ENCODE measurements around the gene GPR137. TPM values are rescaled to one million over a fixed set of nuclear protein-coding genes. Genes with fewer than 3 reads are reported as not detected.

Gene GPR137
- total RNA-seq, 2 experiments from 2014 or later: 24.6 to 32.2 TPM

DNA sequence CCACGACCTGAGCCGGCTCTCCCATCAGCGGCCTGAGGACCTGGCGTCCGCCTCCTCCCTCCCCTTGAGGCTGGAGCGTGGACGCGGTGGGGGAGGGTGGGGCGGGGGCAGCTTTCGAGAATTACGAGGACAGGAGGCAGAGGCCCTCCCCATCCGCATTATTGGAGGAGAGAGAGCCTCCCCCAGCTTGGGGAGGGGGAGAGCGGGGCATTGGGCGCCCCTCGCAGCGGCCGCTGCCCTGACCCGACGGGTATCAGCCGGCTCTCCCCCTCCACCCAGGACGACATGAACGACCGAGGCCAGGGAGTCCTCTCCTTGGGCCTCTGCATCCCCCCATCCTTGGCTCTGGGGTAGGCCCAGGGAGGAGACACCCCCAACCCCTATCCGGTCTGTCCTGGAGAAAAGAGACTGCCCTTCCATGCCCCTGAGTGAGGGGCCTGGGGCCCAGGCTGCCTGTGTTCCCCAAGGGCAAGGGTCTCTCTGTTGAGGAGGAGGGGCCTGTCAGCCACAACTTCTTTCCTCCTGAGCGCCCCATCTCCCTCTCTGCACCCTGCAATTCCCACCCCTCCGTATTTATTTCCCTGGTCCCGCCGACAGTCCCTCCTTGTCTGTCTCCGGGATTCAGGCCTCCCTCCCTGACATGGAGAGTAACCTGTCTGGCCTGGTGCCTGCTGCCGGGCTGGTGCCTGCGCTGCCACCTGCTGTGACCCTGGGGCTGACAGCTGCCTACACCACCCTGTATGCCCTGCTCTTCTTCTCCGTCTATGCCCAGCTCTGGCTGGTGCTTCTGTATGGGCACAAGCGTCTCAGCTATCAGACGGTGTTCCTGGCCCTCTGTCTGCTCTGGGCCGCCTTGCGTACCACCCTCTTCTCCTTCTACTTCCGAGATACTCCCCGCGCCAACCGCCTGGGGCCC lies 495 bp downstream of the GPR137 start:
- Mint-ChIP-seq H3K4me1 (peaks cover 34% of the 10 kb centered on the region), H3K4me3 (peak overlapping the region; percentile 83), H3K27ac (peak overlapping the region; percentile 77), H3K9me3 (no peaks in the 10 kb centered on the region), H3K27me3 (peaks cover 13% of the 10 kb centered on the region), H3K36me3 (ENCODE audit: low read depth) (peaks cover 14% of the 10 kb centered on the region)
- DNase-seq: peak; percentile 48
- POLR2A ChIA-PET: interaction anchor here (0.6 kb wide), 1 partner anchor 35 kb away, joined by 3 read pairs; no protein-coding TSS in a partner anchor
- CTCF ChIA-PET: interaction anchor here (0.5 to 10.4 kb wide), 6 partner anchors 12 to 1016 kb away, joined by 4 to 92 read pairs (median 8); partner anchors contain the start of genes CATSPERZ and ESRRA

DNA sequence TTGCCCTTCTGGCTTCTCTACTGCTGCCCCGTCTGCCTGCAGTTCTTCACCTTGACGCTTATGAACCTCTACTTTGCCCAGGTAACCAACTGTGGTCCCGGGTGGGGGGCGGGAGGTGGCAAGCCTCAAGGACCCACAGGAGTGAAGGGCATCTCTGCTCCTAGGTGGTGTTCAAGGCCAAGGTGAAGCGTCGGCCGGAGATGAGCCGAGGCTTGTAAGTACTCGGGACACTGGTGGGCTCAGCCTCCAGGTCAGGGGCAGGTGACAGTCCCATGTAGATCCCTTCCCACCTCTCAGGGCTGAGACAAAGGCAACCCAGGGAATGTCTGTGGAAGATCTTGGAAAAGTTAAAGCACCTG lies 1.1 kb downstream of the GPR137 start:
- H3K27me3 Mint-ChIP-seq: peaks cover 13% of the 10 kb centered on the region
- peaks cover 30% of the 10 kb centered on the region for H3K4me1 Mint-ChIP-seq
- peak overlapping the region; percentile 77 for H3K27ac Mint-ChIP-seq
- no peak for DNase-seq
- ChIA-PET CTCF (interaction anchor here (0.5 to 10.4 kb wide), 6 partner anchors 8 to 1015 kb away, joined by 4 to 92 read pairs (median 6); partner anchors contain the start of genes CATSPERZ and ESRRA), POLR2A (no interaction called here)
- H3K9me3 Mint-ChIP-seq: no peaks in the 10 kb centered on the region
- H3K36me3 Mint-ChIP-seq (ENCODE audit: low read depth): peaks cover 10% of the 10 kb centered on the region
- peak overlapping the region; percentile 83 for H3K4me3 Mint-ChIP-seq

DNA sequence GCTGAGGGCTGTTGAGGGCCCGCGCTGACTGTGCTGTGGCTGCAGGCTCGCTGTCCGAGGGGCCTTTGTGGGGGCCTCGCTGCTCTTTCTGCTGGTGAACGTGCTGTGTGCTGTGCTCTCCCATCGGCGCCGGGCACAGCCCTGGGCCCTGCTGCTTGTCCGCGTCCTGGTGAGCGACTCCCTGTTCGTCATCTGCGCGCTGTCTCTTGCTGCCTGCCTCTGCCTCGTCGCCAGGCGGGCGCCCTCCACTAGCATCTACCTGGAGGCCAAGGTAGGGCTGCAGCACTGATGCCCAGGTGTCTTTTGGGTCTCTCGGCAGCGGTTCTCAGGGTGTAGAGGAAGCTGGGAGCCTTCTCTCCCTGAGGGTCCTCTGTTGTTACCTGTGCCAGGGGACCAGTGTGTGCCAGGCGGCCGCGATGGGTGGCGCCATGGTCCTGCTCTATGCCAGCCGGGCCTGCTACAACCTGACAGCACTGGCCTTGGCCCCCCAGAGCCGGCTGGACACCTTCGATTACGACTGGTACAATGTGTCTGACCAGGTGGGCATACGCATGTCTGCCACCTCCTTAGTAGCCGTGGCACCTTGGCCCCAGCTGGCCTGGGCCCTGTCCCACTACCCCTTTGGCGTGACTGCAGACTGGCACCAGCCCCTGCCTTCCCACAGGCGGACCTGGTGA lies 2.2 kb downstream of the GPR137 start:
- Mint-ChIP-seq H3K4me3 (peak overlapping the region; percentile 15), H3K9me3 (no peaks in the 10 kb centered on the region), H3K4me1 (peaks cover 30% of the 10 kb centered on the region), H3K27me3 (peaks cover 17% of the 10 kb centered on the region), H3K36me3 (ENCODE audit: low read depth) (peaks cover 7% of the 10 kb centered on the region), H3K27ac (no peak overlapping the region)
- CTCF ChIA-PET: interaction anchor here (10.4 kb wide), 1 partner anchor 15 kb away, joined by 92 read pairs; the partner anchor contains the start of genes CATSPERZ and ESRRA
- POLR2A ChIA-PET: no interaction called here
- no peak for DNase-seq

DNA sequence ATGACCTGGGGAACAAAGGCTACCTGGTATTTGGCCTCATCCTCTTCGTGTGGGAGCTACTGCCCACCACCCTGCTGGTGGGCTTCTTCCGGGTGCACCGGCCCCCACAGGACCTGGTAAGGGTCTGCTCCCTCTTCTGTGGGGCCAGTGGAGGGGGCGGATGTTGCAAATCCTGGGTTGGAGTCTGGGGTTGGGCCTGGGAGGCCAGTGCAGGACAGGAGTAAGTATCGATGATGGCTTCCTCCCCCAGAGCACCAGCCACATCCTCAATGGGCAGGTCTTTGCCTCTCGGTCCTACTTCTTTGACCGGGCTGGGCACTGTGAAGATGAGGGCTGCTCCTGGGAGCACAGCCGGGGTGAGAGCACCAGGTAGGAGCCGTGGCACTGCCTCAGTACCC lies 2.7 kb downstream of the GPR137 start:
- H3K36me3 Mint-ChIP-seq (ENCODE audit: low read depth): peaks cover 4% of the 10 kb centered on the region
- no peak overlapping the region for H3K27ac Mint-ChIP-seq
- POLR2A ChIA-PET: no interaction called here
- CTCF ChIA-PET: interaction anchor here (10.4 kb wide), 1 partner anchor 15 kb away, joined by 92 read pairs; the partner anchor contains the start of genes CATSPERZ and ESRRA
- H3K4me3 Mint-ChIP-seq: no peak overlapping the region
- peaks cover 26% of the 10 kb centered on the region for H3K4me1 Mint-ChIP-seq
- H3K9me3 Mint-ChIP-seq: no peaks in the 10 kb centered on the region
- H3K27me3 Mint-ChIP-seq: peaks cover 22% of the 10 kb centered on the region
- no peak for DNase-seq

DNA sequence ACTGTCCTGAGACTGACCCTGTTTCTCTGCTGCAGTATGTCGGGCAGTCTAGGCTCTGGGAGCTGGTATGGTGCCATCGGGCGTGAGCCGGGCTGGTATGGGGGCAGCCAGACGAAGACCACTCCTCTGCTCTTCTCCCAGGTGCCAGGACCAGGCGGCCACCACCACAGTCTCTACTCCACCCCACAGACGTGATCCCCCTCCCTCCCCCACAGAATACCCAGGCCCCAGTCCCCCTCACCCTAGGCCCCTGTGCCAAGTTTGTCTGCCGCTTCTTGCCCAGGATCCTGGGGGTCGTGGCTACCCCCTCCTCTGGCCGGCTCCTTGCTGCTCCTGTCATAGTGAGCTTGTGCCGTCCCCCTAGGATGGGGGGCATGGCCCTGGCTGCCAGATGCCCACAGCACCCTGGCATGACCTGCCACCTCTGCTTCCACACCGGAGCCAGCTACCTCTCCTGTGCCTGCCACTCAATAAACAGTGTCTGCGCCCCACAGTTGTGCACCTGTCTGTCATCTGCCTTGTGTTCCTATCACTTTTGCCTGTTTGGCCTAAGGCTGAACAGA lies 3.4 kb downstream of the GPR137 start:
- POLR2A ChIA-PET: no interaction called here
- H3K4me3 Mint-ChIP-seq: no peak overlapping the region
- CTCF ChIA-PET: interaction anchor here (0.8 to 5.1 kb wide), 3 partner anchors 10 to 14 kb away, joined by 3 to 50 read pairs (median 3); partner anchors contain the start of gene ESRRA
- H3K36me3 Mint-ChIP-seq (ENCODE audit: low read depth): peaks cover 4% of the 10 kb centered on the region
- H3K27ac Mint-ChIP-seq: no peak overlapping the region
- no peak for DNase-seq
- peaks cover 30% of the 10 kb centered on the region for H3K27me3 Mint-ChIP-seq
- H3K9me3 Mint-ChIP-seq: no peaks in the 10 kb centered on the region
- H3K4me1 Mint-ChIP-seq: peaks cover 24% of the 10 kb centered on the region

DNA sequence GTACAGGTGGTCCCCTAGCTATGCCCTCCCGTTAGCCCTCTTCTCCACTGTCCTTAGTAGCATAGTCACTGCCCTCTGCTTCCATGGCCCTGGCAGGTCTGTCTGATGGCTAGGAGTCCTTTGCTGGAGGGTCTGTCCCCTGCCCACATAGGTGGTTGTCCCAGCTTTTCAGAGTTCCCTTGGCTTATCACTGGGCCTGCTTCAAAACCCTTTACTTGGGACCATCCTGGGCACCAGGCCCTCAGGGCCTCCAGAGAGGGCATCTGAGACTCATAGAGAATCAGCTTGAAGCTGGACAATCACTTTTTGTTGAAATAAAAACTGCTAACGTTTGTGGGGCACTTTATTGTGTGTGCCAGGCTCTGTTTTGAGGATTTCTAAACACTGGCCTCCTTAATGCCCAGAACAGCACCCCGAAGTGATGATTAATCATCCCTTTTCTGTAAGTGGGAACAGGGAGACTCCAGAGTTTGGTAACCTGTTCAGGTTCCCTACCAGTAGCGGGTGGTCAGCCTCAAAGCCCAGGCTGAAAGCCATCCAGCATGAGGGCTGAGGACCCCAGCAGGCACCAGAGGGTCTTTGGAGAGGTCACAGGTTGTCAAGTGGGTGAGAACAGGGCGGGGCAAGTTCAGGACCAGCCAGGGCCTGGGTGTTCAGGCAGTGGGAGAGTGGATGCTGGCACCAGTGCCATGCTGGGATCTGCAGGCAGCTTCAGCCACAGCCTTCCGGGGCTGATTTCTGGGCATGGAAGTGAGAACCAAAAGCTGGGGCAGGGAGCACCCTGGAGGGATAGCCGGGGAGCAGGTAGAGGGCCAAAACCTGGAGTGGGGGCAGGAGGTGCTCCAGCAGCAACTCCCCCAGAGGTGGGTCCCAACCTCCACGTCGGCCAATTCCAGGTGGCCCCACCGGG lies 5.0 kb downstream of the GPR137 start:
- Mint-ChIP-seq H3K27ac (no peak overlapping the region), H3K4me1 (peaks cover 22% of the 10 kb centered on the region), H3K36me3 (ENCODE audit: low read depth) (peaks cover 4% of the 10 kb centered on the region), H3K4me3 (peak overlapping the region; percentile 26), H3K27me3 (peaks cover 43% of the 10 kb centered on the region), H3K9me3 (no peaks in the 10 kb centered on the region)
- ChIA-PET POLR2A (no interaction called here), CTCF (interaction anchor here (1.1 to 5.1 kb wide), 3 partner anchors 12 to 84 kb away, joined by 3 to 50 read pairs (median 5); partner anchors contain the start of genes ESRRA and FERMT3)
- no peak for DNase-seq

DNA sequence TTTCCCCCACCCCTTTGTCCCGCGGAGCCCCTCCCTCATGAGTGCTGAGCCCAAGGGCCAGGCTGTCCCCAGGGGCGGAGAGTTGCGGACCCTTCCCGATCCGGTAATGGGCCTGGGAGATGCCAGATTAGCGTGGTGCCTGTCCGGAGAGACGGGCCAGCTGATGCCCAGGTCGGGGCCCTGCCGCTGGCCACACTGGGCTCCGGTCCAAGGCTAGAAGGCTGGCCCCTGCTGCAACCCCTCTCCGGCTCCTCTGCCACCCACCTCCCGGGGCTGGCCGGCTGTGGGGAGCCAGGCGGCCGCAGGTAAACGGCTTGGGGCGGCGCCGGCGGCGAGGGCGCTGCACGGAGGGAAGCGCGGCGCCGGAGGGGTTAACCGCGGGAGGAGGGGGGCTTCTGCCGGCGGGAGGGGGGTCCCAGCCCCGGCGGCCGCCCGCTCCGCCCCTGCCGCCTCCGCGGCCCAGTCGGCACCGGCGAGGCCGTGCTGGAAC lies 5.7 kb downstream of the GPR137 start, which contains the start of gene KCNK4:
Gene KCNK4 (plus strand): TSS at position 41 of the 490 bp plus-strand sequence. CDS start 1,717 bp downstream, outside the sequence.
- POLR2A ChIA-PET: no interaction called here
- no peak within 1 kb of the TSS for H3K27ac Mint-ChIP-seq

DNA sequence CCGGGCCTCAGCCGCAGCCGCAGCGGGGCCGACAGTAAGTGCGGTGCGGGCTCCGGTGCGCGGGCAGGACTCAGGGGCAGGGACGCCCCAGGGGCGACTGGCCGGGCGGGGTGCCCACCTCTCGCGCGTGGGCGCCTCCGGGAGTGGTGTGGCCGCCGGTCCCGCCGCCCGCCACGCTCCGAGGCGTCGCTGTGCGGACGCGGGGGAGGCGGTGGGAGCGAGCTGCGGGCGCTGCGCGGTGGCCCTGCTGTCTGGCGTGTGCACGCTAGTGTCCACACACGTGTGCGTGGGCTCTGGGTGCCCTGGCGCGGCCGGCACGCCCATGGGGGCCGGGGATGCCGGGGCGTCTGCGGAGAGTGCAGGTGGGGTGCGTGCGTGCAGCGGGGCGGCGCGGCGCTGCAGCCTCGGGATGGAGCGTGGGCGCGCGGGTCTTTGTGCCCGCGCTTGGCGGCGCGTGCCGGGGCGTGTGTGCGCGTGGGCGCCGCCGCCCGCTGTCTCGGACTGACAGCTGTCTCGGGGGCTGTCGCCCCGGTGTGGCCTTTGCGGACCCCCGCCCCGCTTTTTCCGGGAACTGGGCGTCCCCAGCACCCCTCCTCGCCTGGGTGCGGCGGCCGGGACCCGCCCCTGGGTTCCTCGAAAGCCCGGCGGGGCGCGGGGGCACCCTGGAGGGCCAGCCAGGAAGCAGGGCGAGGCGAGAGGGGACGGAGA lies 6.3 kb downstream of the GPR137 start:
- POLR2A ChIA-PET: no interaction called here
- no peaks in the 10 kb centered on the region for H3K9me3 Mint-ChIP-seq
- no peak for DNase-seq
- peaks cover 4% of the 10 kb centered on the region for H3K36me3 Mint-ChIP-seq (ENCODE audit: low read depth)
- CTCF ChIA-PET: interaction anchor here (1.5 to 5.1 kb wide), 2 partner anchors 11 to 46 kb away, joined by 4 to 50 read pairs; partner anchors contain the start of gene ESRRA
- no peak overlapping the region for H3K4me3 Mint-ChIP-seq
- H3K27me3 Mint-ChIP-seq: peaks cover 56% of the 10 kb centered on the region
- H3K27ac Mint-ChIP-seq: no peak overlapping the region
- peaks cover 13% of the 10 kb centered on the region for H3K4me1 Mint-ChIP-seq

More for the DNA sequence above, 5.7 kb downstream of the GPR137 start, which contains the start of gene KCNK4:
- peaks cover 4% of the 10 kb centered on the region for H3K36me3 Mint-ChIP-seq (ENCODE audit: low read depth)
- H3K4me3 Mint-ChIP-seq: peak within 1 kb of the TSS; percentile 26
- DNase-seq: no peak
- H3K27me3 Mint-ChIP-seq: peaks cover 50% of the 10 kb centered on the region
- CTCF ChIA-PET: interaction anchor here (5.1 kb wide), 1 partner anchor 12 kb away, joined by 50 read pairs; the partner anchor contains the start of gene ESRRA
- no peaks in the 10 kb centered on the region for H3K9me3 Mint-ChIP-seq
- H3K4me1 Mint-ChIP-seq: peaks cover 19% of the 10 kb centered on the region

DNA sequence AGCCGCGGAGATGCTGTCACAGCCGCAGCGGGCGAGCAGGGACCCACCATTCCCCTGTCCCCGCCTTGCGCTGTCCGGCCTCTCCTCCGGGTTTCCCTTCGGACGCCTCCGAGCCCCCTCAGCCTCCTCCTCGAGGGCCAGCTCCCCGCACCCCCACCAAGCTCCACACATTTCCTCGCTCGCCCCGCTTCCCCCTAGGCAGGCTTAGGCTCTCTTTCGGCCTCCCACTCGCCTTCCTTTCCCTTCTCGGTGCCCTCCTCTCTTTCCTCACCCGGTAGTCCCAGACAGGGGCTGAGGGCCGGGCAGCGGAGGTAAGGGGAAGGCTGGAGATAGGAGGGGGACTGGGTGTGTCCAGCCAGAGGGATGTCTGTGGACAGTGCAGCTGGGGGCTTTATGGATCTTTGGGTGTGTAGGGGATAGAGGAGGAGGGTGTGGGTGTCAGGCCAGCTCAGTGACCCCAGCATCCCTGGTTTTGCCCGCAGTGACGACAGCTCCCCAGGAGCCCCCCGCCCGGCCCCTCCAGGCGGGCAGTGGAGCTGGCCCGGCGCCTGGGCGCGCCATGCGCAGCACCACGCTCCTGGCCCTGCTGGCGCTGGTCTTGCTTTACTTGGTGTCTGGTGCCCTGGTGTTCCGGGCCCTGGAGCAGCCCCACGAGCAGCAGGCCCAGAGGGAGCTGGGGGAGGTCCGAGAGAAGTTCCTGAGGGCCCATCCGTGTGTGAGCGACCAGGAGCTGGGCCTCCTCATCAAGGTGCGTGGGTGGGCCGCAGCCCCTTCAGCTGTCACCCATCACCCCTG lies 7.0 kb downstream of the GPR137 start:
- Mint-ChIP-seq H3K27me3 (peaks cover 63% of the 10 kb centered on the region), H3K4me3 (no peak overlapping the region), H3K27ac (no peak overlapping the region)

DNA sequence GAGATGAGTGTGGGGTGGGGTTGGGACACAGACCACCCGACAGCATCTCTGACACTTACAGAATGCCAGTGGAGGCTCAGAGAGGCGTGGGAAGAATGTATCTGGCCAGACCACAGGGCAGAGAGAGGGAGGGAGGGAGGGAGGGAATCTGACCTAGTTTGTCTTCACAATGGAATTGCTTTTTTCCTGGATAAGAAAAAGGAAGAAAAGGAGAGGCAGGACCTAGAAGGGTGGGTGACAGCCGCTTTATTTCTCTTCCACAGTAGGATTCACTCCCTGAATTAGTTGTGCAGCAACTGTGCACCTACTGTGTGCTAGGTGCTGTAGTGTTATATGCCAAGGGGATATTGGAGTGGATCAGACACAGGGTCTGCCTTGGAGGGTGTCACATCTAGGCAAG lies 9.1 kb downstream of the GPR137 start:
- POLR2A ChIA-PET: no interaction called here
- H3K9me3 Mint-ChIP-seq: no peaks in the 10 kb centered on the region
- peaks cover 19% of the 10 kb centered on the region for H3K4me1 Mint-ChIP-seq
- H3K4me3 Mint-ChIP-seq: no peak overlapping the region
- CTCF ChIA-PET: interaction anchor here (0.6 to 2.5 kb wide), 7 partner anchors 8 to 349 kb away, joined by 3 to 8 read pairs (median 4); no protein-coding TSS in a partner anchor
- no peak overlapping the region for H3K27ac Mint-ChIP-seq
- H3K27me3 Mint-ChIP-seq: peaks cover 79% of the 10 kb centered on the region
- H3K36me3 Mint-ChIP-seq (ENCODE audit: low read depth): peaks cover 2% of the 10 kb centered on the region
- no peak for DNase-seq

More for the DNA sequence above, 7.0 kb downstream of the GPR137 start:
- CTCF ChIA-PET: interaction anchor here (1.5 to 5.1 kb wide), 2 partner anchors 10 to 47 kb away, joined by 4 to 50 read pairs; partner anchors contain the start of gene ESRRA
- H3K9me3 Mint-ChIP-seq: no peaks in the 10 kb centered on the region
- POLR2A ChIA-PET: no interaction called here
- peaks cover 3% of the 10 kb centered on the region for H3K36me3 Mint-ChIP-seq (ENCODE audit: low read depth)
- no peak for DNase-seq
- peaks cover 15% of the 10 kb centered on the region for H3K4me1 Mint-ChIP-seq

Data from activated CD4-positive, alpha-beta T cell treated with anti-CD3 and anti-CD28 coated beads, Interleukin-2, amount 10 ng/mL, durations not matched to agents 7 days and 5 days (primary cell).